Endothelial cell of umbilical vein (primary cell): ENCODE results near the gene CNKSR1. TPM values are rescaled to one million over a fixed set of nuclear protein-coding genes. Genes with fewer than 3 reads are reported as not detected.

Experiments
- BruUV-seq: library from RNA; stranded (reverse); fragments of 400-500 nt; replicated peaks from 2 replicates; lab custom pipeline; 2021; lab: Mats Ljungman, UMichigan
- CTCF ChIA-PET: fragments of 300-600, 350-600 bp; sonication (Branson Sonifier 250); formaldehyde crosslinking; loops from one replicate; lab custom pipeline; 2021; ENCODE audit warnings: antibody characterized with exemption, inconsistent platforms; lab: Charles Lee
- POLR2A ChIA-PET: fragments of 300-600, 350-600 bp; sonication (Branson Sonifier 250); formaldehyde crosslinking; loops from one replicate; lab custom pipeline; 2021; ENCODE audit warnings: antibody characterized with exemption, inconsistent platforms; lab: Charles Lee
- DNase-seq: peaks from one replicate; pipeline ENCODE4 v3.0.0-alpha.2; 2011; ENCODE audit warnings: low read depth, low spot score
- FAIRE-seq: peaks from 2 replicates; lab custom pipeline; 2011; peaks lifted over from hg19 to GRCh38; lab: Jason Lieb, UNC
- H2AFZ ChIP-seq: 2 replicates; pipeline ENCODE4 v1.6.0; 2012; ENCODE audit warnings: low read depth, low read length, control low read depth, inconsistent platforms
- H3K27ac ChIP-seq: 2 replicates; pipeline ENCODE4 v1.5.1; 2011; ENCODE audit warnings: low read depth, mild to moderate bottlenecking, control low read depth, low read length, moderate library complexity; ENCODE audit not compliant: insufficient read depth
- H3K27me3 ChIP-seq, 2 experiments: 2 replicates each; pipeline versions ENCODE4 v1.6.0 to v1.6.1; 2011; ENCODE audit warnings: low read length in 2 of 2, mixed read lengths in 1 of 2; ENCODE audit not compliant: control insufficient read depth in 2 of 2, insufficient read depth in 2 of 2
- H3K36me3 ChIP-seq, 2 experiments: 2 replicates in 1 of 2; 3 replicates in 1 of 2; pipeline ENCODE4 v1.5.1; 2011; ENCODE audit warnings: low read length in 2 of 2, mild to moderate bottlenecking in 1 of 2, moderate library complexity in 1 of 2; ENCODE audit not compliant: control insufficient read depth in 2 of 2, insufficient read depth in 2 of 2; ENCODE audit errors: extremely low read depth in 1 of 2
- H3K4me1 ChIP-seq: 3 replicates; pipeline ENCODE4 v1.5.1; 2011; ENCODE audit warnings: mild to moderate bottlenecking, low read length; ENCODE audit not compliant: control insufficient read depth, insufficient read depth; ENCODE audit errors: extremely low read depth
- H3K4me2 ChIP-seq: 2 replicates; pipeline ENCODE4 v1.6.1; 2011; ENCODE audit warnings: low read length, control low read depth, mixed read lengths; ENCODE audit not compliant: insufficient read depth
- H3K4me3 ChIP-seq, 3 experiments: fragments of 200-600 bp in 1 of 3; sonication (generic), shearing (Covaris generic) in 1 of 3; replicated peaks in 1 of 3; 2 replicates each; pipeline ENCODE4 v1.5.1; 2011 to 2016; ENCODE audit warnings: control low read depth in 3 of 3, low read length in 3 of 3, mild to moderate bottlenecking in 2 of 3, inconsistent platforms in 1 of 3, low read depth in 1 of 3, moderate library complexity in 1 of 3; ENCODE audit not compliant: insufficient read depth in 1 of 3
- H3K79me2 ChIP-seq: 2 replicates; pipeline ENCODE4 v1.6.0; 2012; ENCODE audit warnings: low read length, inconsistent platforms; ENCODE audit not compliant: control insufficient read depth, insufficient read depth
- H3K9ac ChIP-seq: replicated peaks from 2 replicates; pipeline ENCODE3; 2011; ENCODE audit warnings: low read length, control low read depth; ENCODE audit not compliant: insufficient read depth; ENCODE audit errors: extremely low read depth
- H3K9me1 ChIP-seq: replicated peaks from 3 replicates; pipeline ENCODE4 v1.6.0; 2011; ENCODE audit warnings: mild to moderate bottlenecking, low read length; ENCODE audit not compliant: control insufficient read depth, insufficient read depth; ENCODE audit errors: extremely low read depth
- H3K9me3 ChIP-seq: replicated peaks from 2 replicates; pipeline ENCODE4 v1.5.1; 2012; ENCODE audit warnings: low read length, inconsistent platforms; ENCODE audit not compliant: control insufficient read depth, insufficient read depth
- H4K20me1 ChIP-seq: replicated peaks from 2 replicates; pipeline ENCODE3; 2011; ENCODE audit warnings: mild to moderate bottlenecking, low read length; ENCODE audit not compliant: control insufficient read depth, insufficient read depth; ENCODE audit errors: extremely low read depth
- EZH2 ChIP-seq: IDR thresholded peaks from 2 replicates; pipeline ENCODE4 v1.6.1; 2012; ENCODE audit warnings: borderline replicate concordance, low read depth, mild to moderate bottlenecking, moderate library complexity, low read length, inconsistent platforms; ENCODE audit not compliant: severe bottlenecking
- FOS ChIP-seq: IDR thresholded peaks from 2 replicates; pipeline ENCODE4 v1.6.1; 2011; ENCODE audit warnings: mild to moderate bottlenecking, low read length, moderate library complexity, borderline replicate concordance; ENCODE audit not compliant: insufficient read depth
- JUN ChIP-seq: IDR thresholded peaks from 2 replicates; pipeline ENCODE4 v1.6.1; 2011; ENCODE audit warnings: borderline replicate concordance, low read depth; ENCODE audit not compliant: insufficient read length, insufficient read depth
- MYC ChIP-seq: IDR thresholded peaks from one replicate; pipeline ENCODE4 v1.6.1; 2011; ENCODE audit warnings: mild to moderate bottlenecking, low read depth, low read length
- dilution Hi-C: fragments of 300-500 bp; cut with MboI; formaldehyde crosslinking; loops from one replicate; pipeline ENCODE4 v1.15.0; 2019; ENCODE audit warnings: low sequenced_read_pairs; ENCODE audit not compliant: extremely low pct_ligation_motif_present
- intact Hi-C: fragments of 100-400 bp; cut with micrococcal nuclease; formaldehyde crosslinking; loops from one replicate; pipeline ENCODE4 v1.10.0; 2022
- polyA plus RNA-seq, 4 experiments: library from polyadenylated mRNA; depleted of rRNA in 3 of 4; stranded (reverse) in 3 of 4; unstranded in 1 of 4; fragments of >200 nt; gene quantifications; 2 replicates each; pipeline versions ENCODE4 v1.2.1 to v1.2.3, GENCODE V29; 2011 to 2012; ENCODE audit warnings: missing spikeins in 1 of 4
- total RNA-seq: library from RNA; stranded (reverse); gene quantifications from 2 replicates; pipeline ENCODE4 v1.2.3, GENCODE V29; 2021
- TF ChIP-seq, protein P1 (sequence below), 2 donors: IDR thresholded peaks; 1 replicate in 1 of 2; 2 replicates in 1 of 2; pipeline ENCODE4 v1.5.1; 2011; ENCODE audit warnings: low read length in 2 of 2, mild to moderate bottlenecking in 2 of 2, moderate library complexity in 2 of 2, control low read depth in 1 of 2, inconsistent platforms in 1 of 2, low read depth in 1 of 2; ENCODE audit not compliant: insufficient read depth in 1 of 2; ENCODE audit errors: extremely low read depth in 1 of 2
- TF ChIP-seq, protein P2 (sequence below): IDR thresholded peaks from 2 replicates; pipeline ENCODE4 v1.6.1; 2011; ENCODE audit not compliant: insufficient read depth, insufficient read length

CNKSR1 gene
- total and polyA plus RNA-seq, 2 donors (not counting 3 experiments of a cell fraction or from before 2014, with no cell fraction given) = 0.22 TPM; not detected in 1

DNA sequence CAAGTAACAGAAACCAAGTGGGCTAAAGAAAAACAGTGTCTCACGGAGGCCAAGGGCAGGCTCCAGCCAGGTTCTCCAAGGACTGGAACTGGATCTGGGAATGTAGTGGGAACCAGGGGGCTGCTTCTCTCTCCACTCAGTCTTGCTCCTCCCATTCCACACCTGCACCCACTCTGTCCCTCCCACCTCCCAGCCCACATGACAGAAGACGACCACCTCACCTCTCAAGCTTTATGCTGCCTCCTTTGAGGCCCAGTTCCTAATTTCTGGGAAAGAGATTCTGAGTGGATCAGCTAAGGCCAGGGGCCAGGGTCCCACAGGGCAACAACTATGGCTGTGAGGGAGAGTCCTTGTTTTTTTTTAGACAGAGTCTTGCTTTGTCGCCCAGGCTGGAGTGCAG lies 38.0 kb downstream of the CNKSR1 start:
- Histone ChIP-seq H3K79me2 (no peaks in the 10 kb centered on the region), H3K9me1 (no peaks in the 10 kb centered on the region), H2AFZ (no peak overlapping the region), H4K20me1 (no peaks in the 10 kb centered on the region), H3K36me3 (no peaks in the 10 kb centered on the region), H3K4me3 (no peak overlapping the region), H3K27me3 (peaks cover 4 to 5% of the 10 kb centered on the region in 2 experiments), H3K9me3 (no peaks in the 10 kb centered on the region), H3K4me1 (no peaks in the 10 kb centered on the region), H3K27ac (no peak overlapping the region), H3K4me2 (no peak overlapping the region), H3K9ac (no peak overlapping the region)
- DNase-seq (no peak), FAIRE-seq (no peak)
- BruUV-seq = no TSS peak
- TF ChIP-seq MYC = no peak
- TF ChIP-seq, protein P1, sequence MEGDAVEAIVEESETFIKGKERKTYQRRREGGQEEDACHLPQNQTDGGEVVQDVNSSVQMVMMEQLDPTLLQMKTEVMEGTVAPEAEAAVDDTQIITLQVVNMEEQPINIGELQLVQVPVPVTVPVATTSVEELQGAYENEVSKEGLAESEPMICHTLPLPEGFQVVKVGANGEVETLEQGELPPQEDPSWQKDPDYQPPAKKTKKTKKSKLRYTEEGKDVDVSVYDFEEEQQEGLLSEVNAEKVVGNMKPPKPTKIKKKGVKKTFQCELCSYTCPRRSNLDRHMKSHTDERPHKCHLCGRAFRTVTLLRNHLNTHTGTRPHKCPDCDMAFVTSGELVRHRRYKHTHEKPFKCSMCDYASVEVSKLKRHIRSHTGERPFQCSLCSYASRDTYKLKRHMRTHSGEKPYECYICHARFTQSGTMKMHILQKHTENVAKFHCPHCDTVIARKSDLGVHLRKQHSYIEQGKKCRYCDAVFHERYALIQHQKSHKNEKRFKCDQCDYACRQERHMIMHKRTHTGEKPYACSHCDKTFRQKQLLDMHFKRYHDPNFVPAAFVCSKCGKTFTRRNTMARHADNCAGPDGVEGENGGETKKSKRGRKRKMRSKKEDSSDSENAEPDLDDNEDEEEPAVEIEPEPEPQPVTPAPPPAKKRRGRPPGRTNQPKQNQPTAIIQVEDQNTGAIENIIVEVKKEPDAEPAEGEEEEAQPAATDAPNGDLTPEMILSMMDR (IDR thresholded peaks at IDR 0.05; ENCODE audit: extremely low read depth in 1 of 2, insufficient read depth in 1 of 2, low read depth in 1 of 2, low read length in 2 of 2) = no peak
- TF ChIP-seq, protein P2, sequence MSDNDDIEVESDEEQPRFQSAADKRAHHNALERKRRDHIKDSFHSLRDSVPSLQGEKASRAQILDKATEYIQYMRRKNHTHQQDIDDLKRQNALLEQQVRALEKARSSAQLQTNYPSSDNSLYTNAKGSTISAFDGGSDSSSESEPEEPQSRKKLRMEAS = no peak
- ChIA-PET CTCF (interaction anchor here (1.5 kb wide), 1 partner anchor 10 kb away, joined by 4 read pairs; no protein-coding TSS in a partner anchor), POLR2A (no interaction called here)
- intact Hi-C loops (no loop called here), dilution Hi-C loops (no loop called here)

DNA sequence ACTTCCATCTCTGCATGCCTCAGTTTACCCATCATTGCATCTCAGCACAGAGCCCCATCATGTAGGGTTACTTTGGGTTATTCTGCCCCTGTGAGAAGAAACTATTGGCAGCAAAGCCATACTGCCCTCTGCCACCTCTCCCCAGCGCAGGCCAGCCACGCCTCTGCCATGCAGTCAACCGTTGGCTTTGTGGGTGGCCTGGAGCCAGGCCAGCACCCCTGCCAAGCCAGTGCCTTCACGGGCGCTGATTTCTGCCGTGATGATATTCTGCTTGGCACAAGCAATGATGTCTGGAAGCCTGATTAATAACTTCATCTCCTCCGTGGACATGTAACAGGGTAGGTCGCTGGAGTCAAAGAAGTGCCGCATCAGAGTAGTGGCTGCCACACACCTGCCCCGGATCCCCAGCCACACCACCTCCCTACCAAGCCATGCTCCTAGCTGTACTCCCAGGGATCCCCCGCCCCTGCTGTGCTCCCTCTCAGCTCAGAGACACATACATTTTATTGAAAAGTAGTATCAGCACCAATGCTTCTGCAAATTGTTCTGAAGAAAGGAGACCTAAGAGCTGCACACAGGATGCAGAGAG lies 41.7 kb downstream of the CNKSR1 start:
- dilution Hi-C loops = no loop called here
- Histone ChIP-seq H4K20me1 (no peaks in the 10 kb centered on the region), H3K36me3 (no peaks in the 10 kb centered on the region), H3K9me1 (no peaks in the 10 kb centered on the region), H3K9ac (no peak overlapping the region), H3K4me3 (no peak overlapping the region), H3K9me3 (no peaks in the 10 kb centered on the region), H3K79me2 (no peaks in the 10 kb centered on the region), H3K4me2 (no peak overlapping the region), H2AFZ (no peak overlapping the region), H3K27me3 (peaks cover 0 to 2% of the 10 kb centered on the region in 2 experiments), H3K27ac (no peak overlapping the region), H3K4me1 (no peaks in the 10 kb centered on the region)
- BruUV-seq = no TSS peak
- intact Hi-C loops = no loop called here
- no peak for FAIRE-seq
- ChIA-PET CTCF (no interaction called here), POLR2A (no interaction called here)
- TF ChIP-seq FOS = no peak
- TF ChIP-seq JUN = no peak
- no peak for TF ChIP-seq EZH2
- DNase-seq = no peak
